NB4 (cell line): ENCODE measurements around the gene SLC37A1.

Experiments
- CTCF ChIP-seq: IDR thresholded peaks from one replicate; pipeline ENCODE4 v1.5.1; 2012; ENCODE audit warnings: low read depth, low read length
- MAX ChIP-seq: IDR thresholded peaks from 2 replicates; pipeline ENCODE4 v1.6.1; 2011; ENCODE audit warnings: low read depth, low read length
- MYC ChIP-seq: IDR thresholded peaks from 2 replicates; pipeline ENCODE4 v1.6.1; 2011; ENCODE audit warnings: low read depth, low read length
- POLR2A ChIP-seq: IDR thresholded peaks from 2 replicates; pipeline ENCODE4 v1.6.1; 2011; ENCODE audit warnings: mild to moderate bottlenecking; ENCODE audit not compliant: insufficient read length; ENCODE audit errors: extremely low read depth

DNA sequence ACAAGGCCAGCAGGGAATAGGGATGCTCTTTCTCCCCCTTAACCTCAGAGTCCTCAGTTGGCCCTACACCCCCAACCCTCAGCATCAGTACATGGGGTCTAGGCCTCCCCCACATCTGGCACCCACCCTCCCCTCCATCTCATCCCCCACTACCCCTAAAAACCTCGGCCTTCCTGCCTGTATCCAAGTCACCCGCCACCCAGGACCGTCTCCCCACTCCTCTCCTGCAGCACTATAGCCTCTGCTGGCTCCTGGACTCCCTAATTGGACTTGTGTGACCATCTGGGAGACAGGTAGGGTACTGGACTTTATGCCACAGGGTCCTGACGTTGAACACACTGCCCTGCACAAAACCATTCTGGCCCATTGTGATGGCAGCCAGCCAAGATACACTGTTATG is 23.7 kb upstream of the SLC37A1 start:
- TF ChIP-seq POLR2A (no peak), CTCF (no peak), MAX (no peak), MYC (no peak)
